ENCODE results near the gene SLC12A8. TPM values are rescaled to one million over a fixed set of nuclear protein-coding genes. Genes with fewer than 3 reads are reported as not detected.
A peak's percentile ranks its signal among the peaks of the same experiment; 100 is the strongest.

Gene SLC12A8
- total and polyA plus RNA-seq, 3 experiments from 2014 or later = 0.91 to 1.0 TPM; not detected in 1

DNA sequence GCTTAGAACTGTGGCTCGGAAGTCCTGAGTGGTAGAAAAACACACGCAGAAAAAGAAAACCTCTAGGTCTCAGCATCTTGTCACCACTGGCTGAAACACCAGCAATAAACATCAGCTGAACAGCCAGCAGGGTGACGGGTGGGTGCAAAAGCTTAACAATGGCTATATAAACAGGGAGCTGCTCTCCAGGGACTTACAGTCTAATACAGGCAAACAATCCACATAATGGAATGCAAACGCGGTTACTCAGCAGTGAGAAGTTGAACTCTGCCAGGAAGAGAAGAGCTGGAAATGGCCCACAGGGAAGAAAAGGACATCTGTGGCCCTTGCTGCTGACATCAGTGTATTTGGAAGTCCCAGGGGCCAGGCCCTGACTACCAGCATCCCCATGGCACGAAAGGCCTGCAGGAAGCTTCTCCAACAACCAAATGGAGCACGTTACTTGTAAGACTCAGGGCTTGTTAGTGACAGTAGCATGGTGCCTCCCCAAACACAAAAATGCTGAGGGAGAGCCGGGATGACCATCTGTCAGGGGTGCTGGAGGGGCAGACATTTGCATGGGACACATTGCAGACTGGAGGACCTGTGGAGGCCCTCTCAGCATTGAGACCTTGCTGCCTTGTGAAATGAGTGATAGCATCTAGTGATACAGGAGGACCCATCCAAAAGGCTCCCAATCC lies 159.8 kb downstream of the SLC12A8 start:
- H3K27ac ChIP-seq (ENCODE audit: low read depth, low read length) = peak overlapping the region; percentile 55
- no peaks in the 10 kb centered on the region for H3K27me3 ChIP-seq (ENCODE audit: insufficient read depth, low read length, poor library complexity, severe bottlenecking)
- peak overlapping the region; percentile 75 to 99 (median 94) for H3K4me3 Mint-ChIP-seq
- peaks cover 0 to 10% (median 4%) of the 10 kb centered on the region in 3 donors for H3K36me3 Mint-ChIP-seq
- peak overlapping the region; percentile 48 for H3K4me3 ChIP-seq (ENCODE audit: low read length)
- no peaks in the 10 kb centered on the region for H3K36me3 ChIP-seq (ENCODE audit: insufficient read depth, low read length)
- DNase-seq = no peak
- H3K9me3 ChIP-seq (ENCODE audit: low read length) = no peaks in the 10 kb centered on the region
- H3K9me3 Mint-ChIP-seq = no peaks in the 10 kb centered on the region
- peak overlapping the region; percentile 89 to 99 (median 95) for H3K27ac Mint-ChIP-seq
- POLR2A ChIA-PET = interaction anchor here (0.8 to 1.0 kb wide), 3 partner anchors 67 to 97 kb away, joined by 3 read pairs; no protein-coding TSS in a partner anchor
- H3K27me3 Mint-ChIP-seq = no peaks in the 10 kb centered on the region
- peaks cover 69 to 72% (median 70%) of the 10 kb centered on the region in 3 donors for H3K4me1 Mint-ChIP-seq
- H3K4me1 ChIP-seq (ENCODE audit: insufficient read depth, low read length) = peaks cover 46% of the 10 kb centered on the region
- CTCF ChIA-PET = interaction anchor here (0.9 to 1.3 kb wide), 6 partner anchors 9 to 97 kb away, joined by 3 read pairs; no protein-coding TSS in a partner anchor

GRCh38 chr3:125051715-125052581 lies 160.6 kb downstream of the SLC12A8 start:
- H3K4me1 Mint-ChIP-seq = peaks cover 74 to 78% (median 75%) of the 10 kb centered on the region in 3 donors
- CTCF ChIA-PET = interaction anchor here (0.7 to 1.3 kb wide), 7 partner anchors 10 to 98 kb away, joined by 3 to 6 read pairs (median 3); no protein-coding TSS in a partner anchor
- POLR2A ChIA-PET = interaction anchor here (0.9 to 1.0 kb wide), 2 partner anchors 69 to 98 kb away, joined by 3 read pairs; no protein-coding TSS in a partner anchor

GRCh38 chr3:125051205-125051604 lies 161.3 kb downstream of the SLC12A8 start:
- no peaks in the 10 kb centered on the region for H3K9me3 ChIP-seq (ENCODE audit: low read length)
- Mint-ChIP-seq H3K4me1 (peaks cover 71 to 79% (median 72%) of the 10 kb centered on the region in 3 donors), H3K27me3 (no peaks in the 10 kb centered on the region), H3K9me3 (no peaks in the 10 kb centered on the region), H3K27ac (peak overlapping the region; percentile 82 to 99 (median 95)), H3K4me3 (peak overlapping the region; percentile 75 to 99 (median 94)), H3K36me3 (peaks cover 0 to 14% (median 5%) of the 10 kb centered on the region in 3 donors)
- H3K27ac ChIP-seq (ENCODE audit: low read depth, low read length) = peak overlapping the region; percentile 55
- H3K4me1 ChIP-seq (ENCODE audit: insufficient read depth, low read length) = peaks cover 48% of the 10 kb centered on the region
- CTCF ChIA-PET = no interaction called here
- no peak for DNase-seq
- peak overlapping the region; percentile 48 for H3K4me3 ChIP-seq (ENCODE audit: low read length)
- peaks cover 4% of the 10 kb centered on the region for H3K36me3 ChIP-seq (ENCODE audit: insufficient read depth, low read length)
- H3K27me3 ChIP-seq (ENCODE audit: insufficient read depth, low read length, poor library complexity, severe bottlenecking) = no peaks in the 10 kb centered on the region
- POLR2A ChIA-PET = no interaction called here

More at GRCh38 chr3:125051715-125052581, 160.6 kb downstream of the SLC12A8 start:
- Mint-ChIP-seq H3K9me3 (no peaks in the 10 kb centered on the region), H3K4me3 (peak overlapping the region; percentile 75 to 99 (median 94)), H3K27ac (peak overlapping the region; percentile 89 to 99 (median 95)), H3K36me3 (peaks cover 0 to 12% (median 5%) of the 10 kb centered on the region in 3 donors), H3K27me3 (no peaks in the 10 kb centered on the region)
- Histone ChIP-seq H3K9me3 (ENCODE audit: low read length) (no peaks in the 10 kb centered on the region), H3K36me3 (ENCODE audit: insufficient read depth, low read length) (no peaks in the 10 kb centered on the region), H3K4me1 (ENCODE audit: insufficient read depth, low read length) (peaks cover 47% of the 10 kb centered on the region), H3K4me3 (ENCODE audit: low read length) (peak overlapping the region; percentile 48), H3K27ac (ENCODE audit: low read depth, low read length) (peak overlapping the region; percentile 55), H3K27me3 (ENCODE audit: insufficient read depth, low read length, poor library complexity, severe bottlenecking) (no peaks in the 10 kb centered on the region)
- DNase-seq = peak; percentile 67 to 86 (median 75)

- peaks cover 0 to 16% (median 8%) of the 10 kb centered on the region in 3 donors for H3K36me3 Mint-ChIP-seq
- peaks cover 70 to 77% (median 75%) of the 10 kb centered on the region in 3 donors for H3K4me1 Mint-ChIP-seq
- no peaks in the 10 kb centered on the region for H3K27me3 Mint-ChIP-seq
- no peak overlapping the region for H3K27ac ChIP-seq (ENCODE audit: low read depth, low read length)
- H3K9me3 ChIP-seq (ENCODE audit: low read length) = no peaks in the 10 kb centered on the region
- H3K4me3 Mint-ChIP-seq = peak overlapping the region in 3 of 7 donors; percentile 28 to 94 (median 41)
- DNase-seq = no peak
- H3K36me3 ChIP-seq (ENCODE audit: insufficient read depth, low read length) = peaks cover 4% of the 10 kb centered on the region
- H3K27ac Mint-ChIP-seq = peak overlapping the region; percentile 55 to 99 (median 94)
- H3K27me3 ChIP-seq (ENCODE audit: insufficient read depth, low read length, poor library complexity, severe bottlenecking) = no peaks in the 10 kb centered on the region
- H3K4me3 ChIP-seq (ENCODE audit: low read length) = no peak overlapping the region
- no peaks in the 10 kb centered on the region for H3K9me3 Mint-ChIP-seq
- H3K4me1 ChIP-seq (ENCODE audit: insufficient read depth, low read length) = peaks cover 47% of the 10 kb centered on the region
- POLR2A ChIA-PET = no interaction called here
- CTCF ChIA-PET = no interaction called here
Observed at GRCh38 chr3:125050488-125051090, 162.0 kb downstream of the SLC12A8 start.

GRCh38 chr3:125048282-125048681 lies 164.3 kb downstream of the SLC12A8 start:
- Histone ChIP-seq H3K4me1 (ENCODE audit: insufficient read depth, low read length) (peaks cover 34% of the 10 kb centered on the region), H3K27ac (ENCODE audit: low read depth, low read length) (no peak overlapping the region), H3K4me3 (ENCODE audit: low read length) (no peak overlapping the region), H3K27me3 (ENCODE audit: insufficient read depth, low read length, poor library complexity, severe bottlenecking) (no peaks in the 10 kb centered on the region), H3K9me3 (ENCODE audit: low read length) (no peaks in the 10 kb centered on the region), H3K36me3 (ENCODE audit: insufficient read depth, low read length) (peaks cover 4% of the 10 kb centered on the region)
- CTCF ChIA-PET = interaction anchor here (1.1 to 1.8 kb wide), 2 partner anchors 53 to 119 kb away, joined by 3 to 4 read pairs; no protein-coding TSS in a partner anchor
- Mint-ChIP-seq H3K4me3 (peak overlapping the region in 1 of 7 donors; percentile 24), H3K4me1 (peaks cover 52 to 64% (median 61%) of the 10 kb centered on the region in 3 donors), H3K36me3 (peaks cover 2 to 12% (median 8%) of the 10 kb centered on the region in 3 donors), H3K9me3 (no peaks in the 10 kb centered on the region), H3K27ac (peak overlapping the region in 4 of 8 donors; percentile 34 to 63 (median 52)), H3K27me3 (no peaks in the 10 kb centered on the region)
- POLR2A ChIA-PET = no interaction called here
- no peak for DNase-seq

DNA sequence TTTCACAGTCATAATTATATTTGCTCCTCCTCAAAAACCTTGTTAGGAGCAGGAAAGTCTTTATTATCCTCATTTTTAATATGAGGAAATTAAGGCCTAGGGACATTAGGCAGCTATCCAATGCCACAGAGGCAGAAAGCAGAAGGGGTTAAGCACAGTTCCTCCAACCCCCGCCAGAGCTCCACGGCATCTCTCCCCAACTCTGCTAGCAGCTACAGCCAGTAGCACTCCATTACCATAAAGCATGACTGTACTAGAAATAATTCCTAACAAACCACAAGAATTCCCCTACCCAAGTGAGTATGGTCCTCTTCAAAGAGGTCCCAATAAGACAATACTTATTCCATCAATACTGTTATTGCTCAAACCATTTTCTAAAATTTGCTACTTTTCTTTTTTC lies 166.6 kb downstream of the SLC12A8 start:
- peaks cover 37 to 54% (median 46%) of the 10 kb centered on the region in 3 donors for H3K4me1 Mint-ChIP-seq
- POLR2A ChIA-PET = no interaction called here
- Histone ChIP-seq H3K27ac (ENCODE audit: low read depth, low read length) (no peak overlapping the region), H3K9me3 (ENCODE audit: low read length) (no peaks in the 10 kb centered on the region), H3K27me3 (ENCODE audit: insufficient read depth, low read length, poor library complexity, severe bottlenecking) (no peaks in the 10 kb centered on the region), H3K4me1 (ENCODE audit: insufficient read depth, low read length) (peaks cover 23% of the 10 kb centered on the region), H3K4me3 (ENCODE audit: low read length) (no peak overlapping the region), H3K36me3 (ENCODE audit: insufficient read depth, low read length) (peaks cover 4% of the 10 kb centered on the region)
- peaks cover 0 to 2% of the 10 kb centered on the region in 2 donors for H3K27me3 Mint-ChIP-seq
- no peaks in the 10 kb centered on the region for H3K9me3 Mint-ChIP-seq
- DNase-seq = no peak
- CTCF ChIA-PET = interaction anchor here (1.7 kb wide), 1 partner anchor 12 kb away, joined by 3 read pairs; no protein-coding TSS in a partner anchor
- H3K4me3 Mint-ChIP-seq = no peak overlapping the region
- no peak overlapping the region for H3K27ac Mint-ChIP-seq
- peaks cover 7 to 21% (median 8%) of the 10 kb centered on the region in 3 donors for H3K36me3 Mint-ChIP-seq

DNA sequence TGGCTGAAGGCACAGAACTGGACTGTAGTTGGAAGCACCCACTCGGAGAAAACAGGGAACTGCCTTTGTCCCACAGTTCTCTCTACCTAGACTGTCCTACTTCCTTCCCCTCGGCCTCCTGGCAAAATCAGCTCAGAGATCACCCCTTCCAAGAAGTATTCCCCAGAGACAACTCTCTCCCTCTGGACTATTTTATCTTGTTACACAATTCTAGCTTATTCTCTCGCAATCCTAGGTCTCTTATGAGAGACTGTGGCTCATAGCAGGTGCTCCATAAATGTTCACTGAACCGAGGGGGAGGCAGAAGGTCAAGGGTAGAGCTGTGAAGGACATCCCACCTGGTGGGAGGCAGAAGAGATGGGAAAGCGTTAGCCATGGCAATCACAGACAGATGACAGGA lies 167.4 kb downstream of the SLC12A8 start:
- no peak overlapping the region for H3K4me3 Mint-ChIP-seq
- no peaks in the 10 kb centered on the region for H3K9me3 ChIP-seq (ENCODE audit: low read length)
- H3K27me3 Mint-ChIP-seq = peaks cover 0 to 2% of the 10 kb centered on the region in 2 donors
- no peak overlapping the region for H3K27ac ChIP-seq (ENCODE audit: low read depth, low read length)
- H3K4me1 ChIP-seq (ENCODE audit: insufficient read depth, low read length) = peaks cover 16% of the 10 kb centered on the region
- peaks cover 33 to 54% (median 44%) of the 10 kb centered on the region in 3 donors for H3K4me1 Mint-ChIP-seq
- H3K36me3 Mint-ChIP-seq = peaks cover 7 to 21% (median 8%) of the 10 kb centered on the region in 3 donors
- H3K4me3 ChIP-seq (ENCODE audit: low read length) = no peak overlapping the region
- DNase-seq = no peak
- no peaks in the 10 kb centered on the region for H3K9me3 Mint-ChIP-seq
- POLR2A ChIA-PET = interaction anchor here (0.5 to 0.6 kb wide), 2 partner anchors 51 to 477 kb away, joined by 3 read pairs; no protein-coding TSS in a partner anchor
- H3K27me3 ChIP-seq (ENCODE audit: insufficient read depth, low read length, poor library complexity, severe bottlenecking) = no peaks in the 10 kb centered on the region
- H3K27ac Mint-ChIP-seq = no peak overlapping the region
- CTCF ChIA-PET = interaction anchor here (1.7 kb wide), 1 partner anchor 13 kb away, joined by 3 read pairs; no protein-coding TSS in a partner anchor
- H3K36me3 ChIP-seq (ENCODE audit: insufficient read depth, low read length) = peaks cover 4% of the 10 kb centered on the region
